Gastroesophageal sphincter (tissue), 3 donors: Measurements from ENCODE around the gene ZC3H12C.

Source experiments
- POLR2A ChIP-seq, 2 donors: fragments of 450-650 bp; IDR thresholded peaks; one replicate each; pipeline ENCODE4 v1.6.1; 2017; ENCODE audit warnings: antibody characterized with exemption in 2 of 2, mild to moderate bottlenecking in 2 of 2, moderate library complexity in 1 of 2
- TF ChIP-seq, protein P1 (sequence below), 4 experiments: fragments of 200-600 bp in 2 of 4; fragments of 450-650 bp in 2 of 4; sonication (generic) in 1 of 4; IDR thresholded peaks; one replicate each; pipeline ENCODE4 v1.5.1; 2017 to 2019; ENCODE audit warnings: antibody characterized with exemption in 4 of 4, mild to moderate bottlenecking in 2 of 4, moderate library complexity in 2 of 4

GRCh38 chr11:110075847-110076208 lies 17.4 kb upstream of the ZC3H12C start:
- TF ChIP-seq, protein P1, sequence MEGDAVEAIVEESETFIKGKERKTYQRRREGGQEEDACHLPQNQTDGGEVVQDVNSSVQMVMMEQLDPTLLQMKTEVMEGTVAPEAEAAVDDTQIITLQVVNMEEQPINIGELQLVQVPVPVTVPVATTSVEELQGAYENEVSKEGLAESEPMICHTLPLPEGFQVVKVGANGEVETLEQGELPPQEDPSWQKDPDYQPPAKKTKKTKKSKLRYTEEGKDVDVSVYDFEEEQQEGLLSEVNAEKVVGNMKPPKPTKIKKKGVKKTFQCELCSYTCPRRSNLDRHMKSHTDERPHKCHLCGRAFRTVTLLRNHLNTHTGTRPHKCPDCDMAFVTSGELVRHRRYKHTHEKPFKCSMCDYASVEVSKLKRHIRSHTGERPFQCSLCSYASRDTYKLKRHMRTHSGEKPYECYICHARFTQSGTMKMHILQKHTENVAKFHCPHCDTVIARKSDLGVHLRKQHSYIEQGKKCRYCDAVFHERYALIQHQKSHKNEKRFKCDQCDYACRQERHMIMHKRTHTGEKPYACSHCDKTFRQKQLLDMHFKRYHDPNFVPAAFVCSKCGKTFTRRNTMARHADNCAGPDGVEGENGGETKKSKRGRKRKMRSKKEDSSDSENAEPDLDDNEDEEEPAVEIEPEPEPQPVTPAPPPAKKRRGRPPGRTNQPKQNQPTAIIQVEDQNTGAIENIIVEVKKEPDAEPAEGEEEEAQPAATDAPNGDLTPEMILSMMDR (IDR thresholded peaks at IDR 0.05) = no peak
- TF ChIP-seq POLR2A (IDR thresholded peaks at IDR 0.05) = no peak
